OCI-LY1 (cell line): Measurements from ENCODE around the gene KRT6B.

Source experiments
- H2AFZ ChIP-seq: fragments of 200-600 bp; sonication (generic), shearing (Covaris generic); 2 replicates; pipeline ENCODE4 v1.6.0; 2014; ENCODE audit warnings: antibody characterized with exemption, mild to moderate bottlenecking, low read length
- H3F3A ChIP-seq: fragments of 200-600 bp; sonication (generic), shearing (Covaris generic); 2 replicates; pipeline ENCODE4 v1.6.0; 2014; ENCODE audit warnings: mild to moderate bottlenecking, antibody characterized with exemption, low read length, moderate library complexity; ENCODE audit not compliant: insufficient read depth
- H3K27ac ChIP-seq: fragments of 200-600 bp; sonication (generic); 2 replicates; pipeline ENCODE4 v1.5.1; 2014; ENCODE audit warnings: low read length, mixed run types, mild to moderate bottlenecking, low read depth; ENCODE audit not compliant: poor library complexity, severe bottlenecking
- H3K27me3 ChIP-seq: fragments of 200-600 bp; sonication (generic); 2 replicates; pipeline ENCODE4 v1.6.0; 2014; ENCODE audit warnings: antibody characterized with exemption, mild to moderate bottlenecking, low read length, moderate library complexity; ENCODE audit not compliant: insufficient read depth
- H3K36me3 ChIP-seq: fragments of 200-600 bp; sonication (generic); 2 replicates; pipeline ENCODE4 v1.6.1; 2014; ENCODE audit warnings: mild to moderate bottlenecking, antibody characterized with exemption, low read length, moderate library complexity, mixed read lengths; ENCODE audit not compliant: insufficient read depth
- H3K4me1 ChIP-seq: fragments of 200-600 bp; sonication (generic); 2 replicates; pipeline ENCODE4 v1.5.1; 2014; ENCODE audit warnings: mild to moderate bottlenecking, low read length, moderate library complexity; ENCODE audit not compliant: insufficient read depth, severe bottlenecking
- H3K4me2 ChIP-seq: fragments of 200-600 bp; sonication (generic), shearing (Covaris generic); 2 replicates; pipeline ENCODE4 v1.6.1; 2014; ENCODE audit warnings: low read length
- H3K4me3 ChIP-seq: fragments of 200-600 bp; sonication (generic); 2 replicates; pipeline ENCODE4 v1.5.1; 2014; ENCODE audit warnings: low read length, low read depth, mild to moderate bottlenecking, mixed read lengths; ENCODE audit not compliant: poor library complexity, severe bottlenecking
- H3K79me2 ChIP-seq: fragments of 200-600 bp; shearing (Covaris generic); 2 replicates; pipeline ENCODE4 v1.6.1; 2016; ENCODE audit warnings: mixed run types, low read length, mixed read lengths; ENCODE audit not compliant: insufficient read depth
- H3K9ac ChIP-seq: fragments of 200-600 bp; sonication (generic), shearing (Covaris generic); 2 replicates; pipeline ENCODE4 v1.6.1; 2014; ENCODE audit warnings: mild to moderate bottlenecking, low read length, mixed read lengths
- H3K9me2 ChIP-seq: fragments of 200-600 bp; sonication (generic), shearing (Covaris generic); 2 replicates; pipeline ENCODE4 v1.6.1; 2014; ENCODE audit warnings: low read depth, mild to moderate bottlenecking, low read length, mixed read lengths
- H3K9me3 ChIP-seq: fragments of 200-600 bp; shearing (Covaris generic); 2 replicates; pipeline ENCODE4 v1.6.1; 2014; ENCODE audit warnings: low read length, mixed read lengths
- H4K20me1 ChIP-seq: fragments of 200-600 bp; sonication (generic), shearing (Covaris generic); 2 replicates; pipeline ENCODE4 v1.6.0; 2016; ENCODE audit warnings: mild to moderate bottlenecking, low read length; ENCODE audit not compliant: insufficient read depth
- CTCF ChIP-seq: fragments of 200-600 bp; sonication (generic), shearing (Covaris generic); IDR thresholded peaks from 2 replicates; pipeline ENCODE4 v1.5.1; 2017; ENCODE audit warnings: mild to moderate bottlenecking, antibody characterized with exemption, low read length, moderate library complexity, mixed read lengths
- EZH2 ChIP-seq: fragments of 200-600 bp; sonication (generic), shearing (Covaris generic); IDR thresholded peaks from 2 replicates; pipeline ENCODE4 v1.8.0; 2017; ENCODE audit warnings: borderline replicate concordance, mixed run types, mild to moderate bottlenecking, antibody characterized with exemption, low read length, moderate library complexity, mixed read lengths

The KRT6B gene

GRCh38 chr12:52443966-52444365 lies 8.0 kb downstream of the KRT6B start:
- H3K4me2 ChIP-seq = no peak overlapping the region
- no peaks in the 10 kb centered on the region for H3F3A ChIP-seq
- TF ChIP-seq EZH2 (no peak), CTCF (no peak)
- no peak overlapping the region for H3K27ac ChIP-seq
- H3K79me2 ChIP-seq = no peaks in the 10 kb centered on the region
- no peaks in the 10 kb centered on the region for H4K20me1 ChIP-seq
- H3K27me3 ChIP-seq = peaks cover 3% of the 10 kb centered on the region
- H3K9me2 ChIP-seq = no peaks in the 10 kb centered on the region
- no peak overlapping the region for H3K9ac ChIP-seq
- no peaks in the 10 kb centered on the region for H3K9me3 ChIP-seq
- no peaks in the 10 kb centered on the region for H3K4me1 ChIP-seq
- no peaks in the 10 kb centered on the region for H3K36me3 ChIP-seq
- no peak overlapping the region for H2AFZ ChIP-seq
- no peak overlapping the region for H3K4me3 ChIP-seq

GRCh38 chr12:52442600-52443061 lies 9.3 kb downstream of the KRT6B start:
- no peaks in the 10 kb centered on the region for H3K79me2 ChIP-seq
- no peak overlapping the region for H2AFZ ChIP-seq
- H3K4me3 ChIP-seq = no peak overlapping the region
- H3K9me2 ChIP-seq = no peaks in the 10 kb centered on the region
- H3F3A ChIP-seq = no peaks in the 10 kb centered on the region
- peaks cover 3% of the 10 kb centered on the region for H3K27me3 ChIP-seq
- no peaks in the 10 kb centered on the region for H4K20me1 ChIP-seq
- no peaks in the 10 kb centered on the region for H3K4me1 ChIP-seq
- H3K36me3 ChIP-seq = no peaks in the 10 kb centered on the region
- TF ChIP-seq CTCF (no peak), EZH2 (no peak)
- H3K9me3 ChIP-seq = no peaks in the 10 kb centered on the region
- H3K4me2 ChIP-seq = no peak overlapping the region
- H3K27ac ChIP-seq = no peak overlapping the region
- no peak overlapping the region for H3K9ac ChIP-seq

GRCh38 chr12:52441320-52441911 lies 10.5 kb downstream of the KRT6B start:
- Histone ChIP-seq H3K4me1 (no peaks in the 10 kb centered on the region), H3K36me3 (no peaks in the 10 kb centered on the region), H3K27ac (no peak overlapping the region), H3K4me3 (no peak overlapping the region), H3K9ac (no peak overlapping the region), H2AFZ (no peak overlapping the region), H3K4me2 (no peak overlapping the region), H3K9me2 (no peaks in the 10 kb centered on the region), H3F3A (no peaks in the 10 kb centered on the region), H3K79me2 (no peaks in the 10 kb centered on the region), H3K27me3 (peaks cover 3% of the 10 kb centered on the region), H4K20me1 (no peaks in the 10 kb centered on the region), H3K9me3 (no peaks in the 10 kb centered on the region)
- TF ChIP-seq EZH2 (no peak), CTCF (no peak)
